ENCODE data around the gene CCDC85B. TPM values are rescaled to one million over a fixed set of nuclear protein-coding genes. Genes with fewer than 3 reads are reported as not detected.

The CCDC85B gene
- total RNA-seq, 1 experiment from 2014 or later, result 14.7 TPM

GRCh38 chr11:65859095-65859811, 31.2 kb upstream of the CCDC85B start:
- H3K4me1 ChIP-seq, result peaks cover 15% of the 10 kb centered on the region
- peak overlapping the region; percentile 87 for H3K4me3 ChIP-seq (ENCODE audit: low read depth, low read length)
- H3K9me3 ChIP-seq, result no peaks in the 10 kb centered on the region
- no peaks in the 10 kb centered on the region for H3K27me3 Mint-ChIP-seq (ENCODE audit: insufficient read depth, unreplicated experiment)
- TF ChIP-seq CTCF (IDR thresholded peaks at IDR 0.05; ENCODE audit: insufficient read depth in 1 of 2, low read depth in 1 of 2, low read length in 1 of 2, severe bottlenecking in 1 of 2, unreplicated experiment in 1 of 2), result peak in 1 of 2 experiments; percentile 31
- CTCF ChIA-PET, result interaction anchor here (0.7 to 7.7 kb wide), 28 partner anchors 8 to 196 kb away, joined by 3 to 241 read pairs (median 5); partner anchors contain the start of genes AP5B1, BANF1, CCDC85B and CTSW
- POLR2A ChIA-PET, result interaction anchor here (0.5 to 3.0 kb wide), 23 partner anchors 10 to 437 kb away, joined by 3 to 43 read pairs (median 6); partner anchors contain the start of genes BANF1, CCDC85B, CTSW and FIBP
- no peaks in the 10 kb centered on the region for H3K27me3 ChIP-seq (replicated peaks; ENCODE audit: control insufficient read depth, insufficient read depth, low read length)
- peak overlapping the region; percentile 95 for H3K27ac Mint-ChIP-seq (ENCODE audit: unreplicated experiment)
- H3K4me3 Mint-ChIP-seq (ENCODE audit: unreplicated experiment), result peak overlapping the region; percentile 97
- DNase-seq, result peak; percentile 98 to 99
- BruUV-seq (replicated peaks), result no TSS peak
- H3K4me1 Mint-ChIP-seq (ENCODE audit: low read depth, unreplicated experiment), result peaks cover 30% of the 10 kb centered on the region
- intact Hi-C loops (cut with micrococcal nuclease; ENCODE audit: unreplicated experiment), result loop anchor here (2.0 to 5.0 kb wide), 2 partner anchors 40 to 207 kb away; no protein-coding TSS in a partner anchor
- peaks cover 5% of the 10 kb centered on the region; the same call in 1 of the 2 replicates for H3K36me3 ChIP-seq (ENCODE audit: control insufficient read depth, insufficient read depth, low read length)
- peaks cover 81% of the 10 kb centered on the region for H3K36me3 Mint-ChIP-seq (ENCODE audit: insufficient read depth, unreplicated experiment)
- H3K9me3 Mint-ChIP-seq (ENCODE audit: unreplicated experiment), result no peaks in the 10 kb centered on the region

- no peaks in the 10 kb centered on the region for H3K27me3 Mint-ChIP-seq (ENCODE audit: insufficient read depth, unreplicated experiment)
- peaks cover 5% of the 10 kb centered on the region; the same call in 1 of the 2 replicates for H3K36me3 ChIP-seq (ENCODE audit: control insufficient read depth, insufficient read depth, low read length)
- TF ChIP-seq CTCF (IDR thresholded peaks at IDR 0.05; ENCODE audit: insufficient read depth in 1 of 2, low read depth in 1 of 2, low read length in 1 of 2, severe bottlenecking in 1 of 2, unreplicated experiment in 1 of 2), result no peak
- no peaks in the 10 kb centered on the region for H3K9me3 Mint-ChIP-seq (ENCODE audit: unreplicated experiment)
- CTCF ChIA-PET, result interaction anchor here (0.5 to 7.7 kb wide), 37 partner anchors 8 to 554 kb away, joined by 3 to 241 read pairs (median 5); partner anchors contain the start of genes BANF1, CCDC85B, CTSW and EIF1AD
- H3K4me3 ChIP-seq (ENCODE audit: low read depth, low read length), result peak overlapping the region; percentile 87
- H3K9me3 ChIP-seq, result no peaks in the 10 kb centered on the region
- no peaks in the 10 kb centered on the region for H3K27me3 ChIP-seq (replicated peaks; ENCODE audit: control insufficient read depth, insufficient read depth, low read length)
- H3K4me3 Mint-ChIP-seq (ENCODE audit: unreplicated experiment), result peak overlapping the region; percentile 97
- peaks cover 79% of the 10 kb centered on the region for H3K36me3 Mint-ChIP-seq (ENCODE audit: insufficient read depth, unreplicated experiment)
- BruUV-seq (replicated peaks), result no TSS peak
- intact Hi-C loops (cut with micrococcal nuclease; ENCODE audit: unreplicated experiment), result loop anchor here (1.0 to 5.0 kb wide), 4 partner anchors 28 to 208 kb away; partner anchors contain the start of genes BANF1, EIF1AD and FIBP
- peaks cover 15% of the 10 kb centered on the region for H3K4me1 ChIP-seq
- no peak for DNase-seq
- peak overlapping the region; percentile 95 for H3K27ac Mint-ChIP-seq (ENCODE audit: unreplicated experiment)
- peaks cover 24% of the 10 kb centered on the region for H3K4me1 Mint-ChIP-seq (ENCODE audit: low read depth, unreplicated experiment)
- POLR2A ChIA-PET, result interaction anchor here (0.5 to 3.0 kb wide), 22 partner anchors 9 to 437 kb away, joined by 3 to 43 read pairs (median 6); partner anchors contain the start of genes BANF1, CCDC85B, FIBP and KAT5
These were observed 30.6 kb upstream of the CCDC85B start for GRCh38 chr11:65859812-65860277.

Data from Caco-2 (cell line).